Astrocyte (in vitro differentiated cells and primary cell): Measurements from ENCODE around the gene VSIG4. TPM values are rescaled to one million over a fixed set of nuclear protein-coding genes. Genes with fewer than 3 reads are reported as not detected.
A peak's percentile ranks its signal among the peaks of the same experiment; 100 is the strongest.

Source experiments
- DNase-seq: peaks from one replicate; pipeline ENCODE4 v3.0.0-alpha.2; 2010; ENCODE audit warnings: low read depth
- FAIRE-seq: peaks from 2 replicates; lab custom pipeline; 2011; peaks lifted over from hg19 to GRCh38; lab: Jason Lieb, UNC
- H2AFZ ChIP-seq: 2 replicates; pipeline ENCODE4 v1.6.0; 2012; ENCODE audit warnings: low read depth, low read length, inconsistent platforms
- H3K27ac ChIP-seq: 2 replicates; pipeline ENCODE4 v1.5.1; 2011; ENCODE audit warnings: low read depth, low read length, inconsistent platforms
- H3K27me3 ChIP-seq: 2 replicates; pipeline ENCODE4 v1.6.0; 2011; ENCODE audit warnings: low read length, inconsistent platforms; ENCODE audit not compliant: insufficient read depth
- H3K36me3 ChIP-seq: 2 replicates; pipeline ENCODE4 v1.5.1; 2011; ENCODE audit warnings: low read length, inconsistent platforms; ENCODE audit not compliant: insufficient read depth
- H3K4me1 ChIP-seq: 2 replicates; pipeline ENCODE4 v1.5.1; 2011; ENCODE audit warnings: low read length, inconsistent platforms; ENCODE audit not compliant: insufficient read depth
- H3K4me2 ChIP-seq: 2 replicates; pipeline ENCODE4 v1.6.0; 2012; ENCODE audit warnings: low read length, inconsistent platforms
- H3K4me3 ChIP-seq: 2 replicates; pipeline ENCODE4 v1.5.1; 2011; ENCODE audit warnings: low read depth, mild to moderate bottlenecking, low read length, inconsistent platforms; ENCODE audit not compliant: insufficient read depth
- H3K79me2 ChIP-seq: 2 replicates; pipeline ENCODE4 v1.6.0; 2012; ENCODE audit warnings: mild to moderate bottlenecking, low read length, inconsistent platforms; ENCODE audit not compliant: insufficient read depth
- H3K9ac ChIP-seq: 2 replicates; pipeline ENCODE4 v1.6.0; 2012; ENCODE audit warnings: mild to moderate bottlenecking, low read length, inconsistent platforms
- H3K9me3 ChIP-seq: 2 replicates; pipeline ENCODE4 v1.5.1; 2012; ENCODE audit warnings: low read depth, mild to moderate bottlenecking, low read length, inconsistent platforms; ENCODE audit not compliant: insufficient read depth
- H4K20me1 ChIP-seq: 2 replicates; pipeline ENCODE4 v1.6.0; 2012; ENCODE audit warnings: low read length, inconsistent platforms; ENCODE audit not compliant: insufficient read depth
- H3K27ac Mint-ChIP-seq: one replicate; pipeline ENCODE4 v1.8.0; 2021; ENCODE audit warnings: mild to moderate bottlenecking, mixed read lengths; ENCODE audit not compliant: unreplicated experiment
- H3K27me3 Mint-ChIP-seq: one replicate; pipeline ENCODE4 v1.8.0; 2021; ENCODE audit warnings: low read depth, mixed read lengths; ENCODE audit not compliant: unreplicated experiment
- H3K36me3 Mint-ChIP-seq: one replicate; pipeline ENCODE4 v1.8.0; 2021; ENCODE audit warnings: low read depth, mixed read lengths; ENCODE audit not compliant: unreplicated experiment
- H3K4me1 Mint-ChIP-seq: one replicate; pipeline ENCODE4 v1.8.0; 2021; ENCODE audit warnings: low read depth, mixed read lengths; ENCODE audit not compliant: unreplicated experiment
- H3K4me3 Mint-ChIP-seq: one replicate; pipeline ENCODE4 v1.8.0; 2021; ENCODE audit warnings: mild to moderate bottlenecking, moderate library complexity, mixed read lengths; ENCODE audit not compliant: unreplicated experiment
- H3K9me3 Mint-ChIP-seq: one replicate; pipeline ENCODE4 v1.8.0; 2021; ENCODE audit warnings: mild to moderate bottlenecking, mixed read lengths; ENCODE audit not compliant: unreplicated experiment
- CTCF ChIP-seq: IDR thresholded peaks from 2 replicates; pipeline ENCODE4 v1.5.1; 2011; ENCODE audit warnings: low read depth, mild to moderate bottlenecking, inconsistent platforms, low read length, moderate library complexity; ENCODE audit not compliant: insufficient read depth
- EZH2 ChIP-seq: IDR thresholded peaks from 2 replicates; pipeline ENCODE4 v1.6.1; 2012; ENCODE audit warnings: mild to moderate bottlenecking, low read length, inconsistent platforms; ENCODE audit not compliant: insufficient read depth
- total RNA-seq: library from RNA; stranded (reverse); gene quantifications from 2 replicates; pipeline ENCODE4 v1.2.1, GENCODE V29; 2021

The VSIG4 gene
- total RNA-seq, 1 donor from 2014 or later, result not detected

- peak; percentile 47 for FAIRE-seq
- no peak overlapping the region for H3K4me3 Mint-ChIP-seq
- H3K9me3 Mint-ChIP-seq, result no peaks in the 10 kb centered on the region
Measured at GRCh38 chrX:65993915-65994460, 45.9 kb downstream of the VSIG4 start.

GRCh38 chrX:65993332-65993731 is 46.5 kb downstream of the VSIG4 start:
- Histone ChIP-seq H3K27me3 (no peaks in the 10 kb centered on the region), H3K9me3 (no peaks in the 10 kb centered on the region), H4K20me1 (no peaks in the 10 kb centered on the region), H3K9ac (no peak overlapping the region), H3K4me2 (no peak overlapping the region), H3K36me3 (no peaks in the 10 kb centered on the region), H3K4me1 (no peaks in the 10 kb centered on the region), H3K79me2 (no peaks in the 10 kb centered on the region), H3K27ac (no peak overlapping the region), H3K4me3 (no peak overlapping the region), H2AFZ (no peak overlapping the region)
- Mint-ChIP-seq H3K27ac (no peak overlapping the region), H3K27me3 (no peaks in the 10 kb centered on the region), H3K4me3 (no peak overlapping the region), H3K36me3 (no peaks in the 10 kb centered on the region), H3K4me1 (peaks cover 2% of the 10 kb centered on the region), H3K9me3 (no peaks in the 10 kb centered on the region)
- TF ChIP-seq CTCF (no peak), EZH2 (no peak)
- FAIRE-seq (peak; percentile 81), DNase-seq (no peak)

More at GRCh38 chrX:65993915-65994460, 45.9 kb downstream of the VSIG4 start:
- no peak overlapping the region for H3K9ac ChIP-seq
- Mint-ChIP-seq H3K27me3 (no peaks in the 10 kb centered on the region), H3K27ac (no peak overlapping the region), H3K36me3 (no peaks in the 10 kb centered on the region), H3K4me1 (peaks cover 2% of the 10 kb centered on the region)
- H4K20me1 ChIP-seq, result no peaks in the 10 kb centered on the region
- H3K4me3 ChIP-seq, result no peak overlapping the region
- no peak for DNase-seq
- TF ChIP-seq EZH2 (no peak), CTCF (no peak)
- no peak overlapping the region for H2AFZ ChIP-seq
- no peaks in the 10 kb centered on the region for H3K27me3 ChIP-seq
- H3K79me2 ChIP-seq, result no peaks in the 10 kb centered on the region
- no peak overlapping the region for H3K27ac ChIP-seq
- no peaks in the 10 kb centered on the region for H3K9me3 ChIP-seq
- no peaks in the 10 kb centered on the region for H3K4me1 ChIP-seq
- H3K36me3 ChIP-seq, result no peaks in the 10 kb centered on the region
- H3K4me2 ChIP-seq, result no peak overlapping the region

GRCh38 chrX:65990702-65991101 is 49.2 kb downstream of the VSIG4 start:
- FAIRE-seq (peak; percentile 34), DNase-seq (no peak)
- H2AFZ ChIP-seq, result no peak overlapping the region
- Mint-ChIP-seq H3K4me1 (peaks cover 2% of the 10 kb centered on the region), H3K36me3 (no peaks in the 10 kb centered on the region), H3K27ac (no peak overlapping the region), H3K27me3 (no peaks in the 10 kb centered on the region), H3K9me3 (no peaks in the 10 kb centered on the region), H3K4me3 (no peak overlapping the region)
- H3K4me2 ChIP-seq, result no peak overlapping the region
- no peaks in the 10 kb centered on the region for H3K27me3 ChIP-seq
- no peaks in the 10 kb centered on the region for H3K79me2 ChIP-seq
- H3K9ac ChIP-seq, result no peak overlapping the region
- H3K4me1 ChIP-seq, result no peaks in the 10 kb centered on the region
- H4K20me1 ChIP-seq, result no peaks in the 10 kb centered on the region
- H3K27ac ChIP-seq, result no peak overlapping the region
- H3K4me3 ChIP-seq, result no peak overlapping the region
- TF ChIP-seq CTCF, result no peak
- TF ChIP-seq EZH2, result no peak
- no peaks in the 10 kb centered on the region for H3K36me3 ChIP-seq
- no peaks in the 10 kb centered on the region for H3K9me3 ChIP-seq
